Measurements from ENCODE around the gene USH2A.

Gene USH2A

GRCh38 chr1:216111842-216112241, 311.4 kb downstream of the USH2A start:
- no peak for DNase-seq

- no peak for DNase-seq
Measured at GRCh38 chr1:216095400-216095799, 327.8 kb downstream of the USH2A start.

GRCh38 chr1:216090556-216090955, 332.7 kb downstream of the USH2A start:
- no peak for DNase-seq

GRCh38 chr1:216086678-216087077, 336.6 kb downstream of the USH2A start:
- no peak for DNase-seq

GRCh38 chr1:216081445-216081844, 341.8 kb downstream of the USH2A start:
- DNase-seq: no peak

GRCh38 chr1:216076751-216077150, 346.5 kb downstream of the USH2A start:
- no peak for DNase-seq

- no peak for DNase-seq
Measured at GRCh38 chr1:216075339-216075738, 347.9 kb downstream of the USH2A start.

- DNase-seq: no peak
Measured at GRCh38 chr1:216073793-216074595, 349.3 kb downstream of the USH2A start.

GRCh38 chr1:216071262-216071661, 352.0 kb downstream of the USH2A start:
- DNase-seq: no peak

GRCh38 chr1:216064643-216065042, 358.6 kb downstream of the USH2A start:
- no peak for DNase-seq

- DNase-seq: no peak
Measured at GRCh38 chr1:216057947-216058346, 365.3 kb downstream of the USH2A start.

GRCh38 chr1:216057063-216057462, 366.2 kb downstream of the USH2A start:
- no peak for DNase-seq

GRCh38 chr1:216055004-216055403, 368.2 kb downstream of the USH2A start:
- DNase-seq: no peak

GRCh38 chr1:216054600-216054999, 368.6 kb downstream of the USH2A start:
- DNase-seq: no peak

GRCh38 chr1:216051071-216051470, 372.2 kb downstream of the USH2A start:
- no peak for DNase-seq

GRCh38 chr1:216049741-216050430, 373.4 kb downstream of the USH2A start:
- no peak for DNase-seq

GRCh38 chr1:216047811-216048572, 375.3 kb downstream of the USH2A start:
- no peak for DNase-seq

- DNase-seq: no peak
Measured at GRCh38 chr1:216046336-216046735, 376.9 kb downstream of the USH2A start.

GRCh38 chr1:216045400-216045799, 377.8 kb downstream of the USH2A start:
- DNase-seq: no peak

GRCh38 chr1:216044538-216044937, 378.7 kb downstream of the USH2A start:
- DNase-seq: no peak

- DNase-seq: no peak
Measured at GRCh38 chr1:216034506-216034905, 388.7 kb downstream of the USH2A start.

GRCh38 chr1:216032961-216033614, 390.2 kb downstream of the USH2A start:
- DNase-seq: no peak

- DNase-seq: no peak
Measured at GRCh38 chr1:216032284-216032683, 391.0 kb downstream of the USH2A start.

All from GOT3 (cell line).